Measurements from ENCODE around the gene ADAM15.

ADAM15 gene

DNA sequence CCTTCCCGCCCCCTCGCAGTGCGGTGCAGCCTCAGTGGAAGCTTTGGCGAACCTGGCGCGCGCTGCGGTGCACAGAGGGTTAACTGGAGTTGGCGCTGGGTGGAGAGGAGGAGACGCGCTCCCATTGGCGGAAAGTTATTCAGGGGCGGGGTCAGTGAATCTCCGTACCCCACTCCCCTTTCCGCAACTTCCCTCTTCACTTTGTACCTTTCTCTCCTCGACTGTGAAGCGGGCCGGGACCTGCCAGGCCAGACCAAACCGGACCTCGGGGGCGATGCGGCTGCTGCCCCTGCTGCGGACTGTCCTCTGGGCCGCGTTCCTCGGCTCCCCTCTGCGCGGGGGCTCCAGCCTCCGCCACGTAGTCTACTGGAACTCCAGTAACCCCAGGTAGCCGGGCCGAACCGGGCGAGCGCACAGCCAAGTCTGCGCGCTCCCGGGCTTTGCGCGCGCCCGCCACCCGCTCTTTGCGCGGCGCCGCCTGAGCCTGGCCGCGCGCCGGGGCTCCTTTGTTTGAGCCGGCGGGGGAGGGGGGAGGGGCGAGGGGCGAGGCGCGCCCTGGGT is 12.5 kb downstream of the ADAM15 start, which contains the start of gene EFNA4 (continued):
- TF ChIP-seq ZNF214 (tag by site-specific recombination; IDR thresholded peaks at IDR 0.05; ENCODE audit: borderline replicate concordance) (no peak), SP2 (tag by site-specific recombination; IDR thresholded peaks at IDR 0.05) (peak; percentile 74), ZNF138 (tag by site-specific recombination; IDR thresholded peaks at IDR 0.05; ENCODE audit: borderline replicate concordance) (no peak), OVOL3 (tag by site-specific recombination; IDR thresholded peaks at IDR 0.05) (no peak), SP7 (tag by site-specific recombination; IDR thresholded peaks at IDR 0.05) (peak; percentile 6; the same call in 1 of the 2 replicates), ZNF600 (tag by site-specific recombination; IDR thresholded peaks at IDR 0.05) (peak; percentile 71), KLF10 (tag by site-specific recombination; IDR thresholded peaks at IDR 0.05) (peak; percentile 34; the same call in 1 of the 2 replicates), ZNF341 (tag by site-specific recombination; IDR thresholded peaks at IDR 0.05; ENCODE audit: low read depth) (0 out of 2 replicates have a peak, but pooled peaks have one; percentile 24), ZNF514 (tag by site-specific recombination; IDR thresholded peaks at IDR 0.05) (no peak), PRDM1 (tag by site-specific recombination; IDR thresholded peaks at IDR 0.05) (peak; percentile 96), ZBTB21 (tag by site-specific recombination; IDR thresholded peaks at IDR 0.05) (no peak), ZNF16 (tag by site-specific recombination; IDR thresholded peaks at IDR 0.05; ENCODE audit: low read depth) (no peak), ZSCAN23 (tag by site-specific recombination; IDR thresholded peaks at IDR 0.05) (no peak), KLF8 (tag by site-specific recombination; IDR thresholded peaks at IDR 0.05) (peak; percentile 41; the same call in 1 of the 2 replicates), MEIS1 (CRISPR knock-in tag; IDR thresholded peaks at IDR 0.05; ENCODE audit: borderline replicate concordance) (no peak), BCL11A (tag by site-specific recombination; IDR thresholded peaks at IDR 0.05; ENCODE audit: low read depth) (peak; percentile 47; the same call in 1 of the 2 replicates), ZNF239 (tag by site-specific recombination; IDR thresholded peaks at IDR 0.05) (no peak), ZNF76 (tag by site-specific recombination; IDR thresholded peaks at IDR 0.05; ENCODE audit: borderline replicate concordance, low read depth) (peak; percentile 21; the same call in 1 of the 2 replicates), ZNF521 (tag by site-specific recombination; IDR thresholded peaks at IDR 0.05) (no peak), ZFP3 (tag by site-specific recombination; IDR thresholded peaks at IDR 0.05; ENCODE audit: low read depth) (no peak), ZNF843 (tag by site-specific recombination; IDR thresholded peaks at IDR 0.05) (0 out of 2 replicates have a peak, but pooled peaks have one; percentile 14), ZNF2 (tag by site-specific recombination; IDR thresholded peaks at IDR 0.05) (peak; percentile 41; the same call in 1 of the 2 replicates), ZNF501 (tag by site-specific recombination; IDR thresholded peaks at IDR 0.05) (peak; percentile 33; the same call in 1 of the 2 replicates), ZNF266 (tag by site-specific recombination; IDR thresholded peaks at IDR 0.05; ENCODE audit: low read depth) (no peak), KLF9 (tag by site-specific recombination; IDR thresholded peaks at IDR 0.05; ENCODE audit: low read depth) (0 out of 2 replicates have a peak, but pooled peaks have one; percentile 9), IKZF3 (tag by site-specific recombination; IDR thresholded peaks at IDR 0.05) (0 out of 2 replicates have a peak, but pooled peaks have one; percentile 3), SALL2 (tag by site-specific recombination; IDR thresholded peaks at IDR 0.05; ENCODE audit: borderline replicate concordance) (no peak)
- TF ChIP-seq, protein P1, sequence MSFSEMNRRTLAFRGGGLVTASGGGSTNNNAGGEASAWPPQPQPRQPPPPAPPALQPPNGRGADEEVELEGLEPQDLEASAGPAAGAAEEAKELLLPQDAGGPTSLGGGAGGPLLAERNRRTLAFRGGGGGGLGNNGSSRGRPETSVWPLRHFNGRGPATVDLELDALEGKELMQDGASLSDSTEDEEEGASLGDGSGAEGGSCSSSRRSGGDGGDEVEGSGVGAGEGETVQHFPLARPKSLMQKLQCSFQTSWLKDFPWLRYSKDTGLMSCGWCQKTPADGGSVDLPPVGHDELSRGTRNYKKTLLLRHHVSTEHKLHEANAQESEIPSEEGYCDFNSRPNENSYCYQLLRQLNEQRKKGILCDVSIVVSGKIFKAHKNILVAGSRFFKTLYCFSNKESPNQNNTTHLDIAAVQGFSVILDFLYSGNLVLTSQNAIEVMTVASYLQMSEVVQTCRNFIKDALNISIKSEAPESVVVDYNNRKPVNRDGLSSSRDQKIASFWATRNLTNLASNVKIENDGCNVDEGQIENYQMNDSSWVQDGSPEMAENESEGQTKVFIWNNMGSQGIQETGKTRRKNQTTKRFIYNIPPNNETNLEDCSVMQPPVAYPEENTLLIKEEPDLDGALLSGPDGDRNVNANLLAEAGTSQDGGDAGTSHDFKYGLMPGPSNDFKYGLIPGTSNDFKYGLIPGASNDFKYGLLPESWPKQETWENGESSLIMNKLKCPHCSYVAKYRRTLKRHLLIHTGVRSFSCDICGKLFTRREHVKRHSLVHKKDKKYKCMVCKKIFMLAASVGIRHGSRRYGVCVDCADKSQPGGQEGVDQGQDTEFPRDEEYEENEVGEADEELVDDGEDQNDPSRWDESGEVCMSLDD (tag by site-specific recombination; IDR thresholded peaks at IDR 0.05) = peak; percentile 93
- TF ChIP-seq, protein P2, sequence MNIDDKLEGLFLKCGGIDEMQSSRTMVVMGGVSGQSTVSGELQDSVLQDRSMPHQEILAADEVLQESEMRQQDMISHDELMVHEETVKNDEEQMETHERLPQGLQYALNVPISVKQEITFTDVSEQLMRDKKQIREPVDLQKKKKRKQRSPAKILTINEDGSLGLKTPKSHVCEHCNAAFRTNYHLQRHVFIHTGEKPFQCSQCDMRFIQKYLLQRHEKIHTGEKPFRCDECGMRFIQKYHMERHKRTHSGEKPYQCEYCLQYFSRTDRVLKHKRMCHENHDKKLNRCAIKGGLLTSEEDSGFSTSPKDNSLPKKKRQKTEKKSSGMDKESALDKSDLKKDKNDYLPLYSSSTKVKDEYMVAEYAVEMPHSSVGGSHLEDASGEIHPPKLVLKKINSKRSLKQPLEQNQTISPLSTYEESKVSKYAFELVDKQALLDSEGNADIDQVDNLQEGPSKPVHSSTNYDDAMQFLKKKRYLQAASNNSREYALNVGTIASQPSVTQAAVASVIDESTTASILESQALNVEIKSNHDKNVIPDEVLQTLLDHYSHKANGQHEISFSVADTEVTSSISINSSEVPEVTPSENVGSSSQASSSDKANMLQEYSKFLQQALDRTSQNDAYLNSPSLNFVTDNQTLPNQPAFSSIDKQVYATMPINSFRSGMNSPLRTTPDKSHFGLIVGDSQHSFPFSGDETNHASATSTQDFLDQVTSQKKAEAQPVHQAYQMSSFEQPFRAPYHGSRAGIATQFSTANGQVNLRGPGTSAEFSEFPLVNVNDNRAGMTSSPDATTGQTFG (tag by site-specific recombination; IDR thresholded peaks at IDR 0.05; ENCODE audit: borderline replicate concordance) = no peak
- TF ChIP-seq, protein P3, sequence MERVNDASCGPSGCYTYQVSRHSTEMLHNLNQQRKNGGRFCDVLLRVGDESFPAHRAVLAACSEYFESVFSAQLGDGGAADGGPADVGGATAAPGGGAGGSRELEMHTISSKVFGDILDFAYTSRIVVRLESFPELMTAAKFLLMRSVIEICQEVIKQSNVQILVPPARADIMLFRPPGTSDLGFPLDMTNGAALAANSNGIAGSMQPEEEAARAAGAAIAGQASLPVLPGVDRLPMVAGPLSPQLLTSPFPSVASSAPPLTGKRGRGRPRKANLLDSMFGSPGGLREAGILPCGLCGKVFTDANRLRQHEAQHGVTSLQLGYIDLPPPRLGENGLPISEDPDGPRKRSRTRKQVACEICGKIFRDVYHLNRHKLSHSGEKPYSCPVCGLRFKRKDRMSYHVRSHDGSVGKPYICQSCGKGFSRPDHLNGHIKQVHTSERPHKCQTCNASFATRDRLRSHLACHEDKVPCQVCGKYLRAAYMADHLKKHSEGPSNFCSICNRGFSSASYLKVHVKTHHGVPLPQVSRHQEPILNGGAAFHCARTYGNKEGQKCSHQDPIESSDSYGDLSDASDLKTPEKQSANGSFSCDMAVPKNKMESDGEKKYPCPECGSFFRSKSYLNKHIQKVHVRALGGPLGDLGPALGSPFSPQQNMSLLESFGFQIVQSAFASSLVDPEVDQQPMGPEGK (tag by site-specific recombination; IDR thresholded peaks at IDR 0.05) = peak; percentile 68; the same call in 1 of the 2 replicates
- TF ChIP-seq, protein P4, sequence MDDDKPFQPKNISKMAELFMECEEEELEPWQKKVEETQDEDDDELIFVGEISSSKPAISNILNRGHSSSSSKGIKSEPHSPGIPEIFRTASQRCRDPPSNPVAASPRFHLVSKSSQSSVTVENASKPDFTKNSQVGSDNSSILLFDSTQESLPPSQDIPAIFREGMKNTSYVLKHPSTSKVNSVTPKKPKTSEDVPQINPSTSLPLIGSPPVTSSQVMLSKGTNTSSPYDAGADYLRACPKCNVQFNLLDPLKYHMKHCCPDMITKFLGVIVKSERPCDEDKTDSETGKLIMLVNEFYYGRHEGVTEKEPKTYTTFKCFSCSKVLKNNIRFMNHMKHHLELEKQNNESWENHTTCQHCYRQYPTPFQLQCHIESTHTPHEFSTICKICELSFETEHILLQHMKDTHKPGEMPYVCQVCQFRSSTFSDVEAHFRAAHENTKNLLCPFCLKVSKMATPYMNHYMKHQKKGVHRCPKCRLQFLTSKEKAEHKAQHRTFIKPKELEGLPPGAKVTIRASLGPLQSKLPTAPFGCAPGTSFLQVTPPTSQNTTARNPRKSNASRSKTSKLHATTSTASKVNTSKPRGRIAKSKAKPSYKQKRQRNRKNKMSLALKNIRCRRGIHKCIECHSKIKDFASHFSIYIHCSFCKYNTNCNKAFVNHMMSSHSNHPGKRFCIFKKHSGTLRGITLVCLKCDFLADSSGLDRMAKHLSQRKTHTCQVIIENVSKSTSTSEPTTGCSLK (tag by site-specific recombination; IDR thresholded peaks at IDR 0.05) = no peak

All from HEK293 (cell line).